Renal cortical epithelial cell (primary cell): ENCODE data around the gene LRRTM3. TPM values are rescaled to one million over a fixed set of nuclear protein-coding genes. Genes with fewer than 3 reads are reported as not detected.

Experiments
- DNase-seq: peaks from one replicate; pipeline ENCODE4 v3.0.0-alpha.2; 2011; ENCODE audit warnings: low read depth
- total RNA-seq: library from RNA; depleted of rRNA; stranded (reverse); fragments of >200 nt; gene quantifications from 2 replicates; pipeline ENCODE4 v1.2.3, GENCODE V29; 2014

The LRRTM3 gene
- total RNA-seq, 1 donor from 2014 or later: not detected

DNA sequence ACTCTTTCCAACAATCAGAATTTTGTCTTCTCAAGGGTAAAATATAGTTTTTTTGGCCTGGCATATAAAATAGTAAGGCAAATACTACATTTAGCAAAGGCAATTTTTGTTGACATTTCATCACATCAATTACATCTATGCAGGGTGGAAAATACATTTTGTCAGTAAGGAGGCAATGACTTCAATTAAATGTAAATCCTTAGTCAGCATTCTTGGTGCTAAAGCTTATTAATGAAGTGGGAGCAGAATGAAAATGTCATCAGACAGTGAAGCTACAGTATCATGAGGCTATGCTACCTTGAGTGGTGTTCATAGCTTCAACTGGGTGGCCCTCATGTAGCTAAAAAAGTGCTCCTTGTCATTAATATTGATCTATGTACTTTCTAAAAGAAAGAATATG is 8.9 kb downstream of the LRRTM3 start:
- DNase-seq: no peak

DNA sequence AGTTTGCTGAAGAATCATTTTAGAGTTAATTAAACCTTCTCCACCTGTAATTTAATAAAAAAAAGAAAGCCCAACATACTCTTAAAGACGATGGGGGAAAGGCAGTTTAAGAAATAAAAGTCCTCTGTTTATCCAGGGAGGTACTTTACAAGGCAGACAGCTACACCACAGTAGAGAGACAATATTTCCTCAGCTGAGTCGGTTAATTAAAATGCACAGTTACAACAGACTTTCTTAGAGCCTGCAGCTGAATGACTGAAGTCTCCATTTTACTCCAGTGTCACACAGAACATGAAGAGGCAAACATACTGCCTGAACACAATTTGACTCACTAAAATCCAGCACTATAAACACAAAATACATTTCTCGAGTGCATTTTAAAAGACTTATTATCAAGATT is 15.1 kb downstream of the LRRTM3 start:
- DNase-seq: no peak

DNA sequence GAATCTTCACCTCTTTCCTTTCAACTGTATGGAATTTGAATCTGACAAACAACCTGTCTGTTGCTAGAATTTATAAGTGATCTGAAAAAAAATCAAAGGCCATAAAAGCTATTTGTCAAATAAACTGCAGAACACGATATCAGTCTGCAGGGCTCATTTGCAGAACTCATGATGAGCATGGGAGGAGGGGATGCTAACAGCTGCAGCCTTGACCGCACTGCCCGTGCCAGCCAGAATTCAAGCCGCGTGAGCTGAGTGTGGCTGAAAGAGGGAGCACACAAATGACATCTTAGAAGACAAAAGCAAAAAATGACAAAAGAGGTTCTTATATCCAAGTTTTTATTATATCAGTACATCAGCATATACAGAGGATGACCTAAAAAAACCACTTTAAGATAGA is 15.7 kb downstream of the LRRTM3 start:
- DNase-seq: no peak

DNA sequence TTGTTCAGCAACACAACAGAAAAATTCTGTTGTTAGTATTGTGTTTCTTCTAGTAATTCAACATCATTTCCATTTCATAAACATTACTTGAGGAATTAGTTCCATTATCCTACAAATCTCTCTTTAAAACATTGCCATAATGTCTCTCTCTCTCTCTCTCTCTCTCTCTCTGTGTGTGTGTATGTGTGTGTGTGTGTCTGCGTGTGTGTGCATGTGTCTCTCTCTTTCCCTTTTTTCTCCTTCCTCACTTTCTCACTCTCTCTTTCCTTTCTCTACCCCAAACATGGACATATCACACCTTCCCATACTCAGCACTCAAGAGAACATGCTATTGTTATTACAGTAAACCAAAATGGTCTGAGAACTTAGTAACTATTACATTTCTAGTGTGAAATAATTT is 16.6 kb downstream of the LRRTM3 start:
- no peak for DNase-seq

DNA sequence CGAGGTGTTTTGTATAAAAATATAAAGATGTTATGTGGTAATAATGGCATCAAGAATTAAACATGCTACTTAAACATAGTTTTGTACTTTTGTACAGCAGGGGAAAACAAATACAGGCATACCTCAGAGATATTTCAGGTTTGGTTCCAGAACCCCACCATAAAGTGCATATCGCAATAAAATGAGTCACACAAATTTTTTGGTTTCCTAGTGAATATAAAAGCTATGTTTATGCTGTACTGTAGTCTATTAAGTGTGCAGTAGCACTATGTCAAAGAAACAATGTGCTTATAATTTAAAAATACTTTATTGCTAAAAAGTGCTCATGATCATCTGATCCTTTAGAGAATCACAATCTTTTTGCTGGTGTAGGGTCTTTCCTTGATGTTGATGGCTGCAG is 17.8 kb downstream of the LRRTM3 start:
- DNase-seq: no peak

DNA sequence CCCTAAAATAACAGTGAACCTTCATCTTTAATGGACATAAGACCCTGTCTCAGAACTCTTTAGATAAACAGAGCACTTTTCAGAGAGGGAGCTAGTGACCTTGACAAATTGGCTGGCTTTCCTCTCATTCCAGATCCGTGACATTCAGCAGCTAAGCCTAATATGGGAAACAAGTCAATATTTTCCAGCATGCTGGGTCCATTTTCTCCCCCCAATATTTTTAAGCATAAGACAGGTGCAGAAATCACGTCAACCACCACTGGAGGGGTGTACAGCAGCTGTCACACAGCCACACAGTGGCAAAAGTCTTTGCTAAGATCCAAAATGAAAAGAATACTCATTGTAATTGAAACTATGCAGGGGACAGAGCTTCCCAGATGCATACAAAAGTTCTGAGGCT is 26.1 kb downstream of the LRRTM3 start:
- no peak for DNase-seq

DNA sequence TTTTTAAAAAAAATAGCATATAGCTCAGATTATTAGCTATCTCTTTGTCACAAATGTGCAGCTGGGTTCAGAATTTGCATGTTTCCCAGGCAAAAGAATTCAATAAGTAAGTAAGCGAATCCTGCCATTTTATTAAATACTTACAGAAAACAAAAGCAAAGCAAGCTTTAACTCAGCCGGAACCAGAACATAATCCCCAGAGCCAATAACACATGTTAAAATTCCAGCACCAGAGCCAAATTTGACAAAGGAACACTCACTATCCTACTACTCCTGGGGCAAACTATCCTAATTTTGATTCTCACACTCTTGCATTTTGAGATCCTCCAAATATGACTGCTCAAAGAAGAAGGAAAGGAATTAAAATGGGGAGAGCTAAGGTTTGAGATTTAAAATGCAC is 32.6 kb downstream of the LRRTM3 start:
- no peak for DNase-seq

DNA sequence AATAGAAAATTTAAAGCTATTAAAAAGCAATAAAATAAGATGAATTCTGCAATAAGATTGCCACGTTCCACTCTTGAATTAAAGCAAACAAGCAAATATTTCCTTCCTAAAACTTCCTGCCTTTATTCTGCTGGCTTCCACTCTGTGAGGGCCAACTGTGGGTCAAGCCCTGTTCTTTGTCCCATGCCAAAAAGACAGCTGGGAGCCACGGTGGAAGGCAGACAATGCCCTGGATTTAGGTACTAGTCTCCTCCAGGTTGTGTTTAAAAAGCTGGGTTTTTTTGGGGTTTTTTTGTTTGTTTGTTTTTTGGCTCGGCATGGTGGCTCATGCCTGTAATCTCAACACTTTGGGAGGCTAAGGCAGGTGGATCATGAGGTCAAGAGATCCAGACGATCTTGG is 39.1 kb downstream of the LRRTM3 start:
- no peak for DNase-seq

DNA sequence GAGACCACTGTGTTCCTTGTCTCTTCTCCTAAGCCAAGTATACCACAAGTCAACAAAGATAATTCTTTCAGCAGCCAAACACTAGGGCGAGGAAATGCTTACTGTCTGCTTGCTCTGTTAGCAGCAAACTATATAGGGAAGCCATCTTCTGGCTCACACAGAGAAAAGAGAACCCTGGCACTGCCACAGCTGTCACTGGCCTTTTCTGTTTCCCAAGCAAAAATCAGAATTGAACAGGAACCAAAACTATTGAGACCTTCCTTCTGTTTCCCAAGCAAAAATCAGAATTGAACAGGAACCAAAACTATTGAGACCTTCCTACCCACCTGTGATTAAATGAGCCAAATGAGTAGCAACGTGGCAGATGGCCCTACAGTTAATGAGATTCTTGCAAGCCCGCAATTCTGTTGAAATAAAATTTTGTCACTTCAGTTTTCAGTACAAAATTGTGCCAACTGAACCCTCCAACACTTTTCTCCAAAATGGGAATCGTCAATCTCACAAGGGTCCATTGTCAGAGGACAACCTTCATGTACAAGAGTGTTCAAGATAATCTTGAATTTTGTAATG is 54.5 kb downstream of the LRRTM3 start:
- no peak for DNase-seq

DNA sequence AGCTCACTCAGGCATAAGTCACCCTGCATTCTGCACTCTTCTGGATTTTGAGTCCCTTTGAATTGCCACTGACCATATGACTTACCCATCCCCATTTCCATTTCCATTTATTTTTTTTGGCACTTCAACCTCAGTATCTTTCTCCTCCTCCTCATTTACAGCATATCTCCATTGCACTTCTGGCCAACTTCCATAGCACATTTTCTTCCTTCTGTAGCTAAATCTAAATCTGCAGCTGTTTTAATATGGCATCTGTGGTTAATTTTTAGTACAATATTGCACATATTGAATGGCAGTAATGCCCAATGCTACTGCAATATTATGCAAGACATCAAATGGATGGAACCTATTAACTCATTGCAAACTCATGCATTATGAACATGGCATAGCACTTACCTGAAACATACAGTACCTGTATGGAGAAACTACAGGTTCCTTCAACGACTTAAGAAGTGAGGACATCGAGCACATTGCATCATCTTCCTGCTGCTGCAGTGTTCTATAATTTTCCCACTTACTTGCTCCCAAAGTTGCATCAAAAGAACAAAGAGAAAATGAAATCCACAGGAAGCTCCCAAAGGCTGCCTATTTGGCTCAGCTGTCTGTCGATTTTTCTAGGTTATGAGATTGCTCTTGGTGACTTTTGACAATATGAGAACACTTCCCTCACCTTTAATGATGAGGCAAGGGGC is 55.7 kb downstream of the LRRTM3 start:
- no peak for DNase-seq

DNA sequence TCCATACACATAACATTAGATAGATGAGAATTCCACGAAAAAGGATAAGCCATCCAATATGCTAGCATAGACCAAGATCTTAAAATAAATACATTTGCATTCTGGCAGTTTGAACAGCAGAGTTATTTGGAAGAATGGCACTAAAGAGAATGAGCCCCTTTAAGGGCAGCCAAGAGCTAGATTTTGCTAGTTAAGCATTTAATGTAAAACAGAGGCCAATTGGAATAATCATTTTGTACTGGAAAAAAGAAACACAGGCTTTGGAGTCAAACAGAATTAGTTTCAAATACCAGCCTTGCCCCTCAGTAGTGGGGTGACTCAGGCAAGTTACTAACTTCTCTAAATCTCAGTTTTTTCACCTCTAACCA is 56.2 kb downstream of the LRRTM3 start:
- DNase-seq: no peak

DNA sequence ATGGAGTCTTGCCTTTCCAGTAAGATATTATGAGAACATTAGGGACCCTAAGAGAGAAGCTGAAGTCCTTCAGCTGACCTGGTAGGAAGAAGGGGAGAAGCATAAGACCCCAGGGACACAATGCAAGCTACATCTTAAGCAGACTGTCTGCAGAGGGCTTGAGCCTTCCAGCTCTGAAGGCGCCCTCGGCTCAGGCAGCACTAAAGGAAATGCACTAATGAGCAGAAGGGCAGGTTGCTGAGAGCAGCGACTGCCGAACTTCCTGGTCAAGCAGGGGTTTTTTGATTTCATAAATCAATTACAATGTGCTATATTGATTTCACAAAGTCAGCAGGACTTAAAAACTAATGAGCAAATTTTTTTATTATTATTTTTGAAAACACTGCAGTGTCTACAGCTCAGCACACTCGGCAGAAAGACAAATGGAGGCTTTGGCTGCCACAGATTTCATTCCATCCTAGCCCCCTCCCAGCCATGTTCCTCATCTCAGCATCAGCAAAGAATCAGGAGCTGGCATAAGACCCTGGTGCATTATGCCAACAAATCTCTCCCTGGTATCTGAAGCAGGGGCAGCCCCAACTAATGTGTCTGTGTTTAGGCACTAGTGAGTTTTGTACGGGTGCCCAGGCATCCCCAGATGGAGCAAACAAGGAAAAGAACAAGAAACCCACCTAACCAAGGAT is 57.1 kb downstream of the LRRTM3 start:
- DNase-seq: no peak

DNA sequence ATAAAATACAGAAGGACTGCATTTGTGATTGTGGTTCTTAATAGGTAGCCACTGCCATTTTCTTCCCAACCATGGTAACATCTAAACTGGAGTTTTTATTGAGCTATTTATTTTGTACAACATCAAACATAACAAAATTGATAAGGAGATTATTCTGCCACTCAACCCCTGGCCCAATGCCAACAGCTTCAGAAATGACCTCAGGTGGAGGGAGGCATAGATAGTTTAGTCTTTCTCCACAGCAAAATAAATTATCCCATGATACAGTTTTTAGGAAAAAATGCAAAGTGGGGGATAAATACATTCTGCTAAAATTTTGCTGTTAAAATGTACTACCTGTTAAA is 57.6 kb downstream of the LRRTM3 start:
- DNase-seq: no peak

DNA sequence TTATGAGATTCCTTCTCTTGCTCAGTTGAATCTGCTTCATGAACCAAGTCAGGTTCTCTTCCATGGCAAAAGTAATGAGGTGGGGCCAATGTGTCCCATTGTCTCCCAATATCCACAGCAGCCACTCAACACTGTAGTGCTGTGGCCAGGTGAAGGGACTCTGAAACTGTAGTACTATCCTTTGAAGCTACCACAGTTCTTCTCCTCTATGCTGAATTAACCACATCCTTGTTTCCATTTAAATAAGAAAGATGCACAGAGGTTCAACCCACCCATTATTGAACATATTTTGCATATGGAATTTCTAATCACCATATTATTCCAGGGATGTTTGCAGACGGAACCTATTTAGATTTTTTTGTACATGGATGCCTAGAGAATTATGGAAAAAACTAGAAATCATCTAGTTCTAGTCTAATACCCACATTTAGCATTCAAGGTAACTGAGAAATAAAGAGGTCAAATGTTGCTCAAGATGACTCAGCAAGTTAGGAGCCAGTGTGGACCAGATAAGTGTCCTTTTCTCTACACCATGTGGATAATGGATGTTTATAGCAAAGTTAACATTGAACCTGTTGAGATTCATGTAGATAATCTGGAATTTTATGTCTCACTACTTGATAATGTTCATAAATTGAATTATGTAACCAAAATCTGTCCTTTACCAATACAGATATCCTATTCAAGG is 64.5 kb downstream of the LRRTM3 start:
- DNase-seq: no peak

DNA sequence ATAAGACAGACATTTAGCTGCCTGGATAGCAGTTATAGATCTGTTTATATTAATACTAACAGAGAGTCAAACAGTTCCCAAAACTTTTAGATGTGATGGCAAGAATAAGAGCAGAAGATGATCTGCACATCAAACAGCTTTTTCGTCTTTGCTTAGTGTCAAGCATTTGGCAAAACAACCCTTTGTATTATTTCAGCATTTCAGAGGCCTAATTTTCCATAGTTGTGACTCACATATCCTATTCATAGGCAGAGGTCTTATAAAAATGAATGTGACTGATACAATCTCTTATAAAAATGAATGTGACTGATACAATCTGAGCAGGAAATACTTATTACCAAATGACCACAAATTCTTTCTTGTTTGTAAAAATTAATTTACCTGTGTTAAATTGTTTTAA is 71.2 kb downstream of the LRRTM3 start:
- no peak for DNase-seq

DNA sequence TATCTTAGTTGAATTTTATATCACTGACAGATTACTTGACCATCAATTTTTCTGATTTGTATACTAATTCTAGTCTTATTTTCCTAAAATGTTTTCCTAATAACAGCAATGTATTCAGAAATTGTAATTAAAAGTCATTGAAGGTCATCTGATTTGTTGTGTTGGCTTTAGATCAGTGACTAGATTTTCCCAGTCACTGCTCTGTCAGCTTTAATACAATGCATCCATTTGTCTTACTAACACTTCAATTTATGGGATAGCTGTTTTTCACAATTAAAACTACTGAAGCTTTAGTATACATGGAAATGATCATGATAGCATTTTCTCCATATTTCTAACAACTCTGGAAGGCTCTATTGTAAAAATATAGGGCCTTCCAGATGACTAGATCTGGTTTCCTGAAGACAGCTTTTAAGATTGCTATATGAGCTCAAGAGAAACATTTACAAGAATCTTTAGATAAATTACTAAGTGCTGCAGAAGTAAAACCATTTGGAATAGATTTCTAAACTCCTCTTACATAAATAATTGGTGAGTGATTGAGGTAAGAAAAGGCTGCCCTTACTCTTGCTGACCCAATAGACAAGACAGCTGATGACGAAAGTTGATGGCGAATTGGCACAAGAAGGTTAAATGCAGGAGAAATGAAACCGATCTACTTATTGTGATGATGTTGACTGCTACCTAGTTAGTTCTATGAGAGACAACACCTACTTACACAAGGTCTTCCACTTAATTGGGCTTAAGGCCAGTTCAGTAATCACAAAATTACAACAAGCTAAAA is 74.1 kb downstream of the LRRTM3 start:
- DNase-seq: no peak

DNA sequence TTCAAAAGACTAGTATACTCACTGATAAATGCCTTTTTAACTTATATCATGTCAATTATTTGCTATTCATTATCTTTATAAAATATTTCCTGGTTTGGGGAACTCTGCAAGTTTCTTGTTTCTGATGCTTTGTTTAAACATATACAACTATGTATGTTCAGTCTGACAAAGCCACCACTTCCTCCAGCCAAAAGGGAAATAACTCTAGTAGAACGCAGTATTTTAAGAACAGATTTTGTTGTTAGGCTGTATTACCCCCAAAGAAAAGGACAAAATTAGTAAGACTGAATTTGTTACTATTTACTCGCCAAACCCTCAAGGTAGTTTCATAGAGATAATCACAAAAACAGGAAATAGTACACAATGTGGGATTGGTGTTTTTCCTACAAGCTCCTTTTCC is 78.9 kb downstream of the LRRTM3 start:
- DNase-seq: no peak

DNA sequence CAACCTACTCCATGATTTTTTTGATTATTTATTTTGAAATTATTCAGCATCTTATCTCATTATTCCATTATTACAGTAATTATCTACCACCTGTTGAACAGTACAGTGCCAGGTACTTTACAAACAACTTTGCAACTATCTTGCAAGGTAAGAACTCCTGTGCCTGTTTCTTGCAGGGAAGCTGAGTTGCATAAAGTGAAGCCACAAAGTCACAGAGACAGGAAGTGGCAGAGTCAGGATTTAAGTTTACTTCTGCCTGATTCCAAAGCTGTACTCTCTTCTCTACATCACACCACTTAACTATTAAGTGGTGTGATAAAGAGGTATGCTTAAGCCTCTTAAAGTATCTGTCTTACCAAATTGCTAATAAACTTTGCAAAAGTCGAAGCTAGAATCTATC is 80.1 kb downstream of the LRRTM3 start:
- no peak for DNase-seq

DNA sequence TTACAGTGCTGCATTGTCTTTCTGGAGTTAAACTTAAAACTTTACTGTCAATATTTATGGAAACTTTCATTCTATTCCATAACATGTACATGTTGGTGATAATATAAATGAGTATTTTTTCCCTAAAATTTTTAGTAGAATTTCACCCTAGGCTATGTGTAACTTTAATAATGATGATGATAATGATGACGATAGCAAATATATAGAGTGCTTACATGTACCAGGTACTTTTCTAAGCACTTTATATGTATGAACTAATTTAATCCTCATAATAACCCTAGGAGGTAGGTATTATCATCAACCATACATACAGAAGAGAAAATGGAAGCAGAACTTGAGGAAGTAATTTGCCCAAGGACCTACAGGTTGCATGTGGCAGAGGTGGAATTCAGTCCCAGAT is 85.6 kb downstream of the LRRTM3 start:
- DNase-seq: no peak

DNA sequence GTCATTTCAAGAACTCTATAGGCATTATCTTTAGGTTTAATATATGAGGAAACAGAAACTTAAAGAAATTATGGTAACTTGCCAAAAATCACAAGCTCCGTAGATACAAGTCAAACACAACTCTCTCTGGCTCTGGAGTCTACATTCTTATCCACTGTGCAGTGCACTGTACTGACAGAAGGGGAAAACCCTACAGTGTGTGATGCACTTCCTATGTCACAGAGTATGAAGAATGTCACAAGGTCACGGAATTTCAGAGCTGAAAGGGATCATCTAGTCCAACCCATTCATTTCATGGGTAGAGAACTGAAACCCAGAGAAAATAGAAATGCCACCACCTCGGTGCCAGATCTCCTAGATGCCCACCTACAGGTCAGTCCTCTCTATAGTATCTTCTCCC is 86.1 kb downstream of the LRRTM3 start:
- DNase-seq: no peak

DNA sequence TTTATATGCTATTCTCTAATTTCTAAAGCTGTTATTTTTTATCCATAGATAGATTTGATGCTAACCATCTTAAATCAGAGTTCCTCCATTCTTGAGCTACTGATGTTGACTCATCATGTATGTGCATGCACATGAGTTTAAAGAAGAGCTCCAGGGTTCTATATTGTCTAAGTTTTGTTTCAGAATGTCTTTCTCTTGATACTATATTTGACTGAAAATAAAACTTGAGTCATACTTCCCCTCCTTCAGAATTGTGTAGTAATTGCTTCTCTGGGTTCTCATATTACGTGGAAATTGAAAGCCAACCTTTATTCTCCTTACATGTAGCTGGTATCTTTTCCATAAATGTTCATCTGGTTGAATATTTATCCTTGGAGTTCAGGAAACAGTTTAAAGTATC is 89.4 kb downstream of the LRRTM3 start:
- DNase-seq: no peak

DNA sequence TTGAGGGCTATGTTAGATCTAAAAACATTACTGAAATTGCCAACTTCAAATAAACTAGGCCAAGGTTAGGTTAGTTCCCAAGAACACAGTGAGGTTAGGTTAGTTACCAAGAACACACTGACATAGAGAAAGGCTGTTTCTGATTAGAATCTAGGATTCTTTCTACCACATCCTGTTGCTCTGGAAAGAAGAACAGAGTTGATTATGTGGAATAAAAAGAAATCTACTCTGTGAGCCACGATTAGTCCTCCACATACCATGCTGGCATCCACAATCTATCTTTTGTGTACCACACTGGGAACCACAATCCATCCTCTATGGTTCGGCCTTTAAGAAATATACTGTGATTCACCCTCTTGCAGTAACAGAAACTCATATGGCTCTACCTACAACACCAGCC is 91.4 kb downstream of the LRRTM3 start:
- no peak for DNase-seq
